PC-9 (cell line): Measurements from ENCODE around the gene SDHAF2. TPM values are rescaled to one million over a fixed set of nuclear protein-coding genes. Genes with fewer than 3 reads are reported as not detected.
"Not testable (repeated sequence)": the region's sequence is repeated elsewhere in the genome, so short reads cannot be mapped to it uniquely, and the experiment has no call there.

ENCODE experiments used
- BruUV-seq: library from RNA; stranded (reverse); fragments of 400-500 nt; replicated peaks from 2 replicates; lab custom pipeline; 2021; lab: Mats Ljungman, UMichigan
- CTCF ChIA-PET: fragments of 300-600 bp; sonication (Branson Sonifier 250); formaldehyde crosslinking; loops from one replicate; lab custom pipeline; 2022; ENCODE audit warnings: antibody characterized with exemption; lab: Charles Lee
- POLR2A ChIA-PET: fragments of 300-600 bp; sonication (Branson Sonifier 250); formaldehyde crosslinking; loops from one replicate; lab custom pipeline; 2022; ENCODE audit warnings: antibody characterized with exemption; ENCODE audit not compliant: unreplicated experiment; lab: Charles Lee
- DNase-seq, 2 experiments: peaks; one replicate each; pipeline versions ENCODE4 v3.0.0 to v3.0.0-alpha.2; 2015 to 2022; ENCODE audit warnings: mixed read lengths in 1 of 2
- H2AFZ ChIP-seq: fragments of 200-600 bp; sonication (generic); 2 replicates; pipeline ENCODE4 v1.8.1; 2017; ENCODE audit warnings: antibody characterized with exemption
- H3F3A ChIP-seq: fragments of 200-600 bp; sonication (generic); 2 replicates; pipeline ENCODE4 v1.8.1; 2017; ENCODE audit warnings: antibody characterized with exemption, mild to moderate bottlenecking, low read depth; ENCODE audit not compliant: insufficient read depth
- H3K27ac ChIP-seq: fragments of 200-600 bp; sonication (generic); 2 replicates; pipeline ENCODE4 v1.6.1; 2016; ENCODE audit warnings: mixed run types
- H3K27me3 ChIP-seq: fragments of 200-600 bp; sonication (generic); 2 replicates; pipeline ENCODE4 v1.6.1; 2016; ENCODE audit warnings: low read depth, mixed run types; ENCODE audit not compliant: insufficient read depth
- H3K36me3 ChIP-seq: fragments of 200-600 bp; sonication (generic); 2 replicates; pipeline ENCODE4 v1.6.1; 2016; ENCODE audit warnings: low read depth, mixed run types
- H3K4me1 ChIP-seq: fragments of 200-600 bp; sonication (generic); replicated peaks from 2 replicates; pipeline ENCODE4 v1.6.1; 2016; ENCODE audit warnings: mixed run types; ENCODE audit not compliant: insufficient read depth
- H3K4me2 ChIP-seq: fragments of 200-600 bp; sonication (generic); 2 replicates; pipeline ENCODE4 v1.6.1; 2017; ENCODE audit warnings: mixed run types
- H3K4me3 ChIP-seq: fragments of 200-600 bp; sonication (generic); 2 replicates; pipeline ENCODE4 v1.6.1; 2016; ENCODE audit warnings: mixed run types
- H3K79me2 ChIP-seq: fragments of 200-600 bp; sonication (generic); 2 replicates; pipeline ENCODE4 v1.6.1; 2017; ENCODE audit warnings: low read depth, mixed run types
- H3K9me2 ChIP-seq: fragments of 200-600 bp; sonication (generic); 2 replicates; pipeline ENCODE4 v1.8.1; 2017; ENCODE audit warnings: mild to moderate bottlenecking; ENCODE audit not compliant: insufficient read depth
- H3K9me3 ChIP-seq: fragments of 200-600 bp; sonication (generic); 2 replicates; pipeline ENCODE4 v1.8.1; 2016; ENCODE audit warnings: low read depth; ENCODE audit not compliant: insufficient read depth
- H4K20me1 ChIP-seq: fragments of 200-600 bp; sonication (generic); 2 replicates; pipeline ENCODE4 v1.8.1; 2017; ENCODE audit not compliant: insufficient read depth
- CTCF ChIP-seq: fragments of 200-600 bp; sonication (generic); conservative IDR thresholded peaks from 2 replicates; pipeline ENCODE4 v1.6.1; 2017; ENCODE audit warnings: mixed run types, antibody characterized with exemption, mild to moderate bottlenecking, moderate library complexity
- EZH2 ChIP-seq: fragments of 200-600 bp; sonication (generic); IDR thresholded peaks from 2 replicates; pipeline ENCODE4 v1.8.0; 2017; ENCODE audit warnings: antibody characterized with exemption, low read depth
- intact Hi-C: fragments of 100-400 bp; cut with micrococcal nuclease; formaldehyde crosslinking; loops from one replicate; pipeline ENCODE4 v1.10.0; 2022; ENCODE audit not compliant: unreplicated experiment
- total RNA-seq: library from RNA; stranded (reverse); gene quantifications from 2 replicates; pipeline ENCODE4 v1.2.3, GENCODE V29; 2021

Gene SDHAF2
- total RNA-seq, 1 experiment from 2014 or later, result 38.3 TPM

- ChIA-PET POLR2A (no interaction called here), CTCF (interaction anchor here (1.0 to 1.5 kb wide), 3 partner anchors 30 to 41 kb away, joined by 3 to 6 read pairs (median 4); no protein-coding TSS in a partner anchor)
- no peaks in the 10 kb centered on the region for H3K27me3 ChIP-seq
- DNase-seq, result no peak
- H3K9me3 ChIP-seq, result no peaks in the 10 kb centered on the region
- H3K36me3 ChIP-seq, result no peaks in the 10 kb centered on the region
- peaks cover 13% of the 10 kb centered on the region; the same call in 1 of the 2 replicates for H3F3A ChIP-seq
- peaks cover 11% of the 10 kb centered on the region for H3K4me1 ChIP-seq
- H3K9me2 ChIP-seq, result no peaks in the 10 kb centered on the region
- no TSS peak for BruUV-seq
- H2AFZ ChIP-seq, result no peak overlapping the region
- H3K79me2 ChIP-seq, result no peaks in the 10 kb centered on the region
- intact Hi-C loops, result no loop called here
- H3K4me3 ChIP-seq, result no peak overlapping the region
- TF ChIP-seq EZH2, result no peak
- TF ChIP-seq CTCF, result no peak
- H3K4me2 ChIP-seq, result no peak overlapping the region
- H4K20me1 ChIP-seq, result no peaks in the 10 kb centered on the region
- H3K27ac ChIP-seq, result no peak overlapping the region
These were observed 46.4 kb downstream of the SDHAF2 start for GRCh38 chr11:61476371-61476770.

- Histone ChIP-seq H3K9me3 (no peaks in the 10 kb centered on the region), H2AFZ (no peak overlapping the region), H3K9me2 (no peaks in the 10 kb centered on the region), H3K4me1 (peaks cover 18% of the 10 kb centered on the region), H3K27ac (no peak overlapping the region), H3K4me2 (no peak overlapping the region), H4K20me1 (no peaks in the 10 kb centered on the region), H3K36me3 (no peaks in the 10 kb centered on the region), H3K27me3 (no peaks in the 10 kb centered on the region), H3F3A (peaks cover 17% of the 10 kb centered on the region; the same call in 1 of the 2 replicates), H3K4me3 (no peak overlapping the region), H3K79me2 (no peaks in the 10 kb centered on the region)
- CTCF ChIA-PET, result interaction anchor here (0.6 to 1.1 kb wide), 5 partner anchors 31 to 185 kb away, joined by 3 to 12 read pairs (median 6); no protein-coding TSS in a partner anchor
- TF ChIP-seq EZH2, result no peak
- no peak for DNase-seq
- no TSS peak for BruUV-seq
- intact Hi-C loops, result loop anchor here (1.0 kb wide), 2 partner anchors 40 to 151 kb away; no protein-coding TSS in a partner anchor
- POLR2A ChIA-PET, result interaction anchor here (0.7 kb wide), 1 partner anchor 52 kb away, joined by 5 read pairs; no protein-coding TSS in a partner anchor
These were observed 47.2 kb downstream of the SDHAF2 start for GRCh38 chr11:61477126-61477525.

- Histone ChIP-seq H3K36me3 (no peaks in the 10 kb centered on the region), H3K9me3 (no peaks in the 10 kb centered on the region), H3K79me2 (no peaks in the 10 kb centered on the region), H3K4me2 (peak overlapping the region; percentile 26; the same call in 1 of the 2 replicates), H3K4me3 (no peak overlapping the region), H3K27ac (no peak overlapping the region), H3K27me3 (no peaks in the 10 kb centered on the region), H2AFZ (no peak overlapping the region), H4K20me1 (no peaks in the 10 kb centered on the region), H3K4me1 (peaks cover 24% of the 10 kb centered on the region), H3K9me2 (no peaks in the 10 kb centered on the region), H3F3A (peaks cover 17% of the 10 kb centered on the region; the same call in 1 of the 2 replicates)
- BruUV-seq, result no TSS peak
- TF ChIP-seq CTCF (peak; percentile 100), EZH2 (no peak)
- intact Hi-C loops, result loop anchor here (1.0 kb wide), 2 partner anchors 40 to 151 kb away; no protein-coding TSS in a partner anchor
- ChIA-PET CTCF (interaction anchor here (0.6 to 1.3 kb wide), 4 partner anchors 11 to 161 kb away, joined by 3 to 12 read pairs (median 4); no protein-coding TSS in a partner anchor), POLR2A (no interaction called here)
- peak in 1 of 2 experiments; percentile 50 for DNase-seq
These were observed 47.8 kb downstream of the SDHAF2 start for GRCh38 chr11:61477727-61478148.

GRCh38 chr11:61479360-61480058 is 49.6 kb downstream of the SDHAF2 start:
- intact Hi-C loops, result not testable (repeated sequence)
- H3K4me1 ChIP-seq, result peaks cover 27% of the 10 kb centered on the region

More at GRCh38 chr11:61479360-61480058, 49.6 kb downstream of the SDHAF2 start:
- H3K4me2 ChIP-seq, H3K79me2 ChIP-seq, H3K36me3 ChIP-seq, H3K4me3 ChIP-seq, H3K9me3 ChIP-seq, POLR2A ChIA-PET, H3K27me3 ChIP-seq, DNase-seq, H3K27ac ChIP-seq, H4K20me1 ChIP-seq, BruUV-seq, H3K9me2 ChIP-seq, H2AFZ ChIP-seq: not testable (repeated sequence)
- peaks cover 13% of the 10 kb centered on the region; the same call in 1 of the 2 replicates for H3F3A ChIP-seq
- CTCF ChIA-PET, result interaction anchor here (1.0 kb wide), 1 partner anchor 37 kb away, joined by 3 read pairs; no protein-coding TSS in a partner anchor
